Nephron (organoid): ENCODE results near the gene KRT75.

Experiments
- H3K27ac Mint-ChIP-seq, 3 experiments: 2 replicates each; pipeline ENCODE4 v1.8.0; 2020; ENCODE audit warnings: mixed read lengths in 3 of 3, mild to moderate bottlenecking in 2 of 3, moderate library complexity in 1 of 3
- H3K27me3 Mint-ChIP-seq: 2 replicates; pipeline ENCODE4 v1.8.0; 2021; ENCODE audit warnings: low read depth, mild to moderate bottlenecking, moderate library complexity, mixed read lengths
- H3K36me3 Mint-ChIP-seq: 2 replicates; pipeline ENCODE4 v1.8.0; 2020; ENCODE audit warnings: low read depth, mixed read lengths
- H3K4me1 Mint-ChIP-seq: 2 replicates; pipeline ENCODE4 v1.8.0; 2020; ENCODE audit warnings: mixed read lengths
- H3K4me3 Mint-ChIP-seq, 3 experiments: 2 replicates each; pipeline ENCODE4 v1.8.0; 2020; ENCODE audit warnings: mild to moderate bottlenecking in 3 of 3, mixed read lengths in 3 of 3, moderate library complexity in 2 of 3
- H3K9me3 Mint-ChIP-seq: 2 replicates; pipeline ENCODE4 v1.8.0; 2020; ENCODE audit warnings: mixed read lengths
- TF ChIP-seq, protein P1 (sequence below), 3 experiments: fragments of 200-600 bp; sonication (generic); IDR thresholded peaks; one replicate each; pipeline ENCODE4 v1.5.0; 2021; ENCODE audit warnings: antibody characterized with exemption in 3 of 3; ENCODE audit not compliant: unreplicated experiment in 3 of 3

KRT75 gene

DNA sequence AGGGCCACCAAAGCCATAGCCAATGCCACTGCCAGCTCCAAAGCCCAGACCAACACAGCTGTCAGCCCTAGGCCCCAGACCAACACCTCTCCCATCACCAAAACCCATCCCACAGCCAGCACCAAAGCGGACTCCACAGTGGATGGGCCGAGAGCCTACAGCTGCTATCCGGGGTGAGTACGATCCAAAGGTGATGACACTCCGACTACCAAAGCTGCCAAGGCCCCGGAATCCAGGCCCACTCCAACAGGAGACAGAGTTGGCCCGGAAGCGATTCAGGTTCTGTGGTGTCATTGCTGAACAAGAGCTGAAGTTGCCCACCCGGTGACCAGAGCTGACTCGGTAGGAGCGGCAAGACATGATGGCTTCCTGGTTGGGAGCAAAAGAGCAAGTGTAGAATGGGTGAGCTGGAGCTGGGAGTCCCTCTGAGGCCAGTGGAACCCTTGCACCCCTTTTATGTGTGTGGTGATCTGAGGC, 48.9 kb downstream of the KRT75 start, which contains the start of gene KRT84:
KRT84 (minus strand) TSS at position 427 of the 477 bp plus-strand sequence; CDS start at position 360, 67 bp downstream.
- peaks cover 4% of the 10 kb centered on the region for H3K4me1 Mint-ChIP-seq
- TF ChIP-seq, protein P1, sequence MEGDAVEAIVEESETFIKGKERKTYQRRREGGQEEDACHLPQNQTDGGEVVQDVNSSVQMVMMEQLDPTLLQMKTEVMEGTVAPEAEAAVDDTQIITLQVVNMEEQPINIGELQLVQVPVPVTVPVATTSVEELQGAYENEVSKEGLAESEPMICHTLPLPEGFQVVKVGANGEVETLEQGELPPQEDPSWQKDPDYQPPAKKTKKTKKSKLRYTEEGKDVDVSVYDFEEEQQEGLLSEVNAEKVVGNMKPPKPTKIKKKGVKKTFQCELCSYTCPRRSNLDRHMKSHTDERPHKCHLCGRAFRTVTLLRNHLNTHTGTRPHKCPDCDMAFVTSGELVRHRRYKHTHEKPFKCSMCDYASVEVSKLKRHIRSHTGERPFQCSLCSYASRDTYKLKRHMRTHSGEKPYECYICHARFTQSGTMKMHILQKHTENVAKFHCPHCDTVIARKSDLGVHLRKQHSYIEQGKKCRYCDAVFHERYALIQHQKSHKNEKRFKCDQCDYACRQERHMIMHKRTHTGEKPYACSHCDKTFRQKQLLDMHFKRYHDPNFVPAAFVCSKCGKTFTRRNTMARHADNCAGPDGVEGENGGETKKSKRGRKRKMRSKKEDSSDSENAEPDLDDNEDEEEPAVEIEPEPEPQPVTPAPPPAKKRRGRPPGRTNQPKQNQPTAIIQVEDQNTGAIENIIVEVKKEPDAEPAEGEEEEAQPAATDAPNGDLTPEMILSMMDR (IDR thresholded peaks at IDR 0.05; ENCODE audit: unreplicated experiment in 3 of 3): no peak
- H3K27me3 Mint-ChIP-seq: peaks cover 8% of the 10 kb centered on the region
- H3K36me3 Mint-ChIP-seq: no peaks in the 10 kb centered on the region
- no peak within 1 kb of the TSS for H3K4me3 Mint-ChIP-seq
- H3K27ac Mint-ChIP-seq: no peak within 1 kb of the TSS
- H3K9me3 Mint-ChIP-seq: no peaks in the 10 kb centered on the region

DNA sequence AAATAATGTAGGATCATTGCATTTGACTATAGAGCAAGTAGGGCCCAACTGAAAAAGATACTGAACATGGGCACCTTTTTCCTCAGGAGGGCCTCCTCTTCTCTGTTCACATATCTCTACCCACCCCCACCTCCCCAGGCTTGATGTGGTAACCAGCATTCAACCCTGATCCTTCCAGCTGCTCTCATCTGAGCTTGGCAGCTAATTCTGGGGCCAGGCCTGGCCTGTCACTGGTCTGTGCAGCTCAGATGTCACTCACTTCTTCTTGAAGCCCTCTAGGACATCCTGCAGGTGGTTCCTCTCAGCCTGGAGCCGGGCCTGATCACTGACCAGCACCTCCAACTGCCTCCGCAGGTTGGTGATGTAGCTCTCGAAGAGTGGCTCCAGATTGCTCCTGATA, 50.8 kb downstream of the KRT75 start:
- Mint-ChIP-seq H3K27ac (no peak overlapping the region), H3K4me1 (no peaks in the 10 kb centered on the region), H3K27me3 (peaks cover 7% of the 10 kb centered on the region), H3K9me3 (no peaks in the 10 kb centered on the region), H3K36me3 (no peaks in the 10 kb centered on the region), H3K4me3 (no peak overlapping the region)
- TF ChIP-seq, protein P1 (IDR thresholded peaks at IDR 0.05; ENCODE audit: unreplicated experiment in 3 of 3): no peak

DNA sequence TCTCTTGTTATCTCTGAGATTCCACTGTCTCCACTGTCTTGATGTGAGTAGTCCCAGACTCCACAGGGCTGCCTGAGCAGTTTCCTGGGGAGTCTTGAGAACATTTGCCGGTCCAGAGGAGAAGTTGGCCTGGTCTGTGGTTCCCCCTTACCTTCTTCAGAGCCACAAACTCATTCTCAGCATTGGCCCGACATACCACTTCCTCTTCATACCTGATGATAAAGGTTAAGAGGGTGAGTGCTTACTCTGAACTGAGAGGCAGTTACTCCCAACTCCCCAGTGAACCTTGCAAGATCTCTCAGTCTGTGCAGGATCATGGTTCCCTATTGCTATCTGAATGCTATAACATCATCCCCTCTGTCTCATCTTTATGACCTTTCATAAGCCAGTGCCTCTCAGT, 51.3 kb downstream of the KRT75 start:
- no peak overlapping the region for H3K27ac Mint-ChIP-seq
- TF ChIP-seq, protein P1 (IDR thresholded peaks at IDR 0.05; ENCODE audit: unreplicated experiment in 3 of 3): no peak

DNA sequence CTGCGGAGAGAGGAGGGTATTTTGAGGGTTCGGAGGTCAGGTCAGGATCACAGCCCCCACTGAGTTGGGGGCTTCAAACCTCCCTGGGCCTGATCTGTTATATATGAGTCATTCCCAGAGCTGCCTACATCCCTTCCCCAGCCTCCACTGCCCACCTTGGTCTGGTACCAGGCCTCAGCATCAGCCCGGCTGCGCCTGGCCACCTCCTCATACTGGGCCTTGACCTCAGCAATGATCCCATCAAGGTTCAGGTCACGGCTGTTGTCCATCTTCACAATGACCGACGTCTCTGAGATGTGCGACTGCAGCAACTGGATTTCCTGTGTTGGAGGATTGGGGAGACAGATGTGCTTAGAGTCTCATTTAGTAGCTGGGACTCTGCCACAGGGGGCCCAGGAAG, 53.0 kb downstream of the KRT75 start:
- no peaks in the 10 kb centered on the region for H3K9me3 Mint-ChIP-seq
- H3K27me3 Mint-ChIP-seq: peaks cover 13% of the 10 kb centered on the region
- no peaks in the 10 kb centered on the region for H3K4me1 Mint-ChIP-seq
- H3K4me3 Mint-ChIP-seq: no peak overlapping the region
- H3K36me3 Mint-ChIP-seq: no peaks in the 10 kb centered on the region
- TF ChIP-seq, protein P1 (IDR thresholded peaks at IDR 0.05; ENCODE audit: unreplicated experiment in 3 of 3): no peak
- no peak overlapping the region for H3K27ac Mint-ChIP-seq

More for the DNA sequence above, 51.3 kb downstream of the KRT75 start:
- no peaks in the 10 kb centered on the region for H3K9me3 Mint-ChIP-seq
- no peaks in the 10 kb centered on the region for H3K36me3 Mint-ChIP-seq
- peaks cover 7% of the 10 kb centered on the region for H3K27me3 Mint-ChIP-seq
- no peaks in the 10 kb centered on the region for H3K4me1 Mint-ChIP-seq
- H3K4me3 Mint-ChIP-seq: no peak overlapping the region

DNA sequence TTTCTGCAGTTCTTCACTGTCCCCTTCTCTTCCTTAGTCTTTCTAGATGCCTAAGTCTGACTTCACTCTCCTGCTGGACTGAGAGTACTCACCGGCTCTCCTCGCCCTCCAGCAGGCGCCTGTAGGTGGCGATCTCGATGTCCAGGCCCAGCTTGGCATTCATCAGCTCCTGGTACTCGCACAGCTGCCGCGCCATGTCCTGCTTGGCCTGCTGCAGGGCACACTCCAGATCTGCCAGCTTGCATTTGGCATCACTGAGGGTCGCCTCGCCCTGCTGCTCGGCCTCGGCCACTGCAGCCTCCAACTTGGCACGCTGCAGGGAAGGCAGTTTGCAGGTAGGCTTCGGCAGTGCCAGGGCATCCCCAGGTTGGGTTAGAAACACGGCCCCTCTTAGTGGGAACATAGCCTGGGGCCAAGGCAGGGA, 53.9 kb downstream of the KRT75 start:
- TF ChIP-seq, protein P1 (IDR thresholded peaks at IDR 0.05; ENCODE audit: unreplicated experiment in 3 of 3): peak; percentile 41 to 51 (median 45)
- H3K27me3 Mint-ChIP-seq: peaks cover 18% of the 10 kb centered on the region
- peaks cover 5% of the 10 kb centered on the region for H3K9me3 Mint-ChIP-seq
- no peak overlapping the region for H3K4me3 Mint-ChIP-seq
- no peaks in the 10 kb centered on the region for H3K4me1 Mint-ChIP-seq
- no peaks in the 10 kb centered on the region for H3K36me3 Mint-ChIP-seq
- H3K27ac Mint-ChIP-seq: no peak overlapping the region

DNA sequence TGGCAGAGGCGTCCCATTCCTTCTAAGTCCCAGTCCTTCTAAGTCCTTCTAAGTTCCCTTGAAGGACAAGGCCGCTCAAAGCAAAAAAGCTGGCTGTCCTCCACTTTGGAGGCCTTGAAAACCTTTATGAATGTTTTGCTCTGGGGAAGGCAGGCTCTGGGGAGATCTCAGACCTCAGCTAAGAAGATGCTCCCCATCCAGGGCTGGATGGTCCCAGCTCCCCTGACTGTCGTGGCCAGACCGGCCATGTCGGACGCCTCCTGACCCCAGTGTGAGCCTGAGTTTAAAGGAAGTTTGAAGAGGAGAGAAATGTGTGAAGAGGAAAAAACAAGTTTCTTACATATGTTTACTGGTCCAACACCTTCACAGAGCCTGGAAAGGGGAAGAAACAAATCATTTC, 54.6 kb downstream of the KRT75 start:
- no peak overlapping the region for H3K4me3 Mint-ChIP-seq
- no peaks in the 10 kb centered on the region for H3K4me1 Mint-ChIP-seq
- no peak overlapping the region for H3K27ac Mint-ChIP-seq

More for the DNA sequence above, 54.6 kb downstream of the KRT75 start:
- Mint-ChIP-seq H3K27me3 (peaks cover 18% of the 10 kb centered on the region), H3K9me3 (peaks cover 5% of the 10 kb centered on the region), H3K36me3 (no peaks in the 10 kb centered on the region)
- TF ChIP-seq, protein P1 (IDR thresholded peaks at IDR 0.05; ENCODE audit: unreplicated experiment in 3 of 3): no peak
